Myocyte (in vitro differentiated cells): Measurements from ENCODE around the gene LIME1. TPM values are rescaled to one million over a fixed set of nuclear protein-coding genes. Genes with fewer than 3 reads are reported as not detected.

Experiments used
- DNase-seq: peaks from one replicate; pipeline ENCODE4 v3.0.0-alpha.2; 2012; ENCODE audit warnings: low read depth
- polyA plus RNA-seq: library from polyadenylated mRNA; unstranded; fragments of >200 nt; gene quantifications from one replicate; pipeline ENCODE4 v1.2.1, GENCODE V29; 2012; ENCODE audit warnings: missing spikeins
- total RNA-seq: library from RNA; depleted of rRNA; stranded (reverse); fragments of >200 nt; gene quantifications from 2 replicates; pipeline ENCODE4 v1.2.3, GENCODE V29; 2014

Gene LIME1, protein sequence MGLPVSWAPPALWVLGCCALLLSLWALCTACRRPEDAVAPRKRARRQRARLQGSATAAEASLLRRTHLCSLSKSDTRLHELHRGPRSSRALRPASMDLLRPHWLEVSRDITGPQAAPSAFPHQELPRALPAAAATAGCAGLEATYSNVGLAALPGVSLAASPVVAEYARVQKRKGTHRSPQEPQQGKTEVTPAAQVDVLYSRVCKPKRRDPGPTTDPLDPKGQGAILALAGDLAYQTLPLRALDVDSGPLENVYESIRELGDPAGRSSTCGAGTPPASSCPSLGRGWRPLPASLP
- 9.4 and 13.6 TPM in 2 replicates for total RNA-seq
- 4.7 TPM for polyA plus RNA-seq

DNA sequence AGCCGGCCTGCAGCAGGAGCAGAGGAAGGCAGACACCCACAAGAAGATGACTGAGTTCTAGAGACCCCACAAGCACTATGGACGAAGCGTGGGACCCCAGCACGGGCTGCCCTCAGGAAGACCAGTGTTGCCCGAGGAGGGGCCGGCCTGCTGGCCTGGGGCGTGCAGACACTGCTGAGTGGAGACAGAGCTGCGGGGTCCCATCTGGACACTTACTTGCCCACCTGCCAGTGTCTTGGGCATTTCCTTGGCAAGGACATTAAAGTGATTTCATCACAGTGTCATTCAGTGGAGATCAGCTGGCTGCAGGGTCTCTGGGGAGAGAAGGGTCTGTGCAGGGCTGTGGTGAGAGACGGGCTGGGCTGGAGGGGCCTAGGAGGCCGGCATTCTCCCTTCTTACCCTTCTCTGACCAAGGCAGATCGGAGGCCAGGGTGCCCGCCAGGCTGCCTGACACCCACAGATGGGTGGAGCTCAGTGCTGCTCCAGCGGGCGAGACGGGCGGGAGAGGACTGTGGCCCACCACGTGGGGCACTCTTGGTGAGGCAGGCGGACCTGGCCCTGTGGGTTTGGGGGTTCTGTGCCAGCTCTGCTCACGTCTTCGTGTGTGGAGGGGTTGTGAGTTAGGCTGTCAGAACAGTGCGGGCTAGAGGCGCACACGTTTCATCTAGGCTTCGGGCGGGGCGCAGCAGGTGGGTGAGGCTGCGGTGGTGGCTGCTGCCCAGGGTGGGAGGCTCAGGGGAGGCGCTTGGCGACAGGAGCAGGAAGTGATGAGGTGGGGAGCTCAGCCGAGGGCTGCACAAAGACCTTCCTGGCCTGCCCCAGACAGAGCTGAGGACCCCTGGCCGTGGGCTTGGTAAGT is at the start of gene LIME1:
TSS of gene LIME1 (plus strand) at position 806 of the 860 bp plus-strand sequence. CDS start 886 bp downstream, outside the sequence.
- DNase-seq, result peak; percentile 13

DNA sequence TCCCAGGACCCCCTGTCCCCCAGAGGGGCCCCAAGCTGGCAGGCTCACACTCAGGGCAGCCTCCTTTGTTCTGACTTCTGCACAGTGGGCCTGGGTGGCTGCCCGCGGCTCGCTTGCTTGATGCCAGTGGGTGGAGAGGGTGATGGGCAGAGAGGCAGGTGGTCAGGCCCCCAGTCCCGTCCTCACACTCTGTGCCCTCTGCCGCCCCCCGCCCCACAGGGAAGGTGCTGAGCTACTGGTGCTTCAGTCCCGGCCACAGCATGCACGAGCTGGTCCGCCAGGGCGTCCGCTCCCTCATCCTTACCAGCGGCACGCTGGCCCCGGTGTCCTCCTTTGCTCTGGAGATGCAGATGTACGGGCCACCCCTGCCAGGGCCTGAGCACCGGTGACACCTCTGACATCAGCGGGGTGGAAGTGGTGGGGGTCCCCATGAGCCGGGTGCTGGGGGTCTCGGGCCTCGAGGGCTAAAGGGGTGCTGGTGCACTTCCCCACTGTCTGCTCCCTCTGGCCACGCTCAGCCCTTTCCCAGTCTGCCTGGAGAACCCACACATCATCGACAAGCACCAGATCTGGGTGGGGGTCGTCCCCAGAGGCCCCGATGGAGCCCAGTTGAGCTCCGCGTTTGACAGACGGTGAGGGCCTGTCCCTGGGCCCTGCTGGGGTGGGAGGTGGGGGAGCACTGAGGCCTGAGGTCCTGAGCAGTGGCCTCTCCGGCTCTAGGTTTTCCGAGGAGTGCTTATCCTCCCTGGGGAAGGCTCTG is 48.9 kb upstream of the LIME1 start:
- no peak for DNase-seq

DNA sequence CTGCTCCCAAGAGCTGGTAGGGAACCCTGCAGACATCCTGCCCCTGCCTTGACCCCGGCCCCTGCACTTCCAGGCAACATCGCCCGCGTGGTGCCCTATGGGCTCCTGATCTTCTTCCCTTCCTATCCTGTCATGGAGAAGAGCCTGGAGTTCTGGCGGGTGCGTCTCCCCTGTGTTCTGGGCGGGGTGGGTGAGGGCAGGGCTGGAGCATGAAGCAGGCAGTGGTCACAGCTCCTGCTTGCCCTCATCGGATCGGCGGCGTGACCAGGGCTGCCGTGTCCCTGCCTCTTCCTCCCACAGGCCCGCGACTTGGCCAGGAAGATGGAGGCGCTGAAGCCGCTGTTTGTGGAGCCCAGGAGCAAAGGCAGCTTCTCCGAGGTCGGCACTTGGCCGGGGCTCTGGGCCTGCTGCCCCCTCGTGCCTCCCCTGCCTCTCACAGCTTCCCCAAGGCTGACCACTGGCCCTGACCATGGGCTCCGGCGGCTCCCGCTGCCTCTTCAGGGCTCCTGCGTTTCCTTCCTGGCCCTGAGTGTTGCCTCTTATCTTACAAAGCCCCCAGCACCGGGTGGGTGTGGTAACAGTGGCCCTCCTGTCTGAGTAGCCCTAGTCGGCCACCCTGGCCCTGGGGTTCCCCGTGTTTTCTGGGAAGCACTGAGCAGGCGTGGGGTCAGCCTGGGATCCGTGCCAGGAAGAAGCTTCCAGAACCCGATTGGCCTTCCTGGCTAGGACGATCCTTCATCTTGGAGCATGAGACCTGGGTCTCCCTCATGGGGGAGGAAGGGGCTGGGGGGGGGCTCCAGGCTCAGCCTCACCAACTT is 48.0 kb upstream of the LIME1 start:
- DNase-seq, result no peak

DNA sequence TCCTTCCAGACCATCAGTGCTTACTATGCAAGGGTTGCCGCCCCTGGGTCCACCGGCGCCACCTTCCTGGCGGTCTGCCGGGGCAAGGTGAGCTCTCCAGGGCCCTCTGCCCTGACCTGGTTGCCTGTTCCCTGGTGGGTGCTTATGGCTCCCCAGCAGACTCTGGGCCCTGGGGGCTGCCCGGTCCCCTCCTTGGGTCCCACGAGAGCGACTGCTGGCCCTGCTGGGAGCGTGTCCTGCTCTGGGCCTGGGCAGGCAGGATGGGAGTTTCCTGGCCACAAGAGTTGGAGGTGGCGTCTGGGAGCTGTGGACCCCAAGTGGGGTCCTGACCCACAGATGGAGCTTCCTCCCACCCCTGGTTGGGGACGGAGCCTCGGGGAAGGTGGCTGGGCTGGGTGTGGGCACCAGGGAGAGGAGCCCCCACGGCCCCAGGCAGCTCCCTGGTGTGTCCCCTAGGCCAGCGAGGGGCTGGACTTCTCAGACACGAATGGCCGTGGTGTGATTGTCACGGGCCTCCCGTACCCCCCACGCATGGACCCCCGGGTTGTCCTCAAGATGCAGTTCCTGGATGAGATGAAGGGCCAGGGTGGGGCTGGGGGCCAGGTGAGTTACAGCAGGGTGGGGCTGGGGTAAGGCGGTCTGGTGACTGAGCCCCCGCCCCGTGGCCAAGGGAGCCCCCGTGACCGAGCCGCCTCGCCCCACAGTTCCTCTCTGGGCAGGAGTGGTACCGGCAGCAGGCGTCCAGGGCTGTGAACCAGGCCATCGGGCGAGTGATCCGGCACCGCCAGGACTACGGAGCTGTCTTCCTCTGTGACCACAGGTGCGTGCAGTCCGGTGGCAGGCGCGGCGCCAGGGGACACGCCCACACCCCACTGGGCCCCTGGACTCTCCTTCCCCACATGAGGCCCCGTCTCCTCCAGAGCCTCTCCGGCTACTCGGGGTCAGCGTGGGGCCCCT is 47.1 kb upstream of the LIME1 start:
- no peak for DNase-seq

DNA sequence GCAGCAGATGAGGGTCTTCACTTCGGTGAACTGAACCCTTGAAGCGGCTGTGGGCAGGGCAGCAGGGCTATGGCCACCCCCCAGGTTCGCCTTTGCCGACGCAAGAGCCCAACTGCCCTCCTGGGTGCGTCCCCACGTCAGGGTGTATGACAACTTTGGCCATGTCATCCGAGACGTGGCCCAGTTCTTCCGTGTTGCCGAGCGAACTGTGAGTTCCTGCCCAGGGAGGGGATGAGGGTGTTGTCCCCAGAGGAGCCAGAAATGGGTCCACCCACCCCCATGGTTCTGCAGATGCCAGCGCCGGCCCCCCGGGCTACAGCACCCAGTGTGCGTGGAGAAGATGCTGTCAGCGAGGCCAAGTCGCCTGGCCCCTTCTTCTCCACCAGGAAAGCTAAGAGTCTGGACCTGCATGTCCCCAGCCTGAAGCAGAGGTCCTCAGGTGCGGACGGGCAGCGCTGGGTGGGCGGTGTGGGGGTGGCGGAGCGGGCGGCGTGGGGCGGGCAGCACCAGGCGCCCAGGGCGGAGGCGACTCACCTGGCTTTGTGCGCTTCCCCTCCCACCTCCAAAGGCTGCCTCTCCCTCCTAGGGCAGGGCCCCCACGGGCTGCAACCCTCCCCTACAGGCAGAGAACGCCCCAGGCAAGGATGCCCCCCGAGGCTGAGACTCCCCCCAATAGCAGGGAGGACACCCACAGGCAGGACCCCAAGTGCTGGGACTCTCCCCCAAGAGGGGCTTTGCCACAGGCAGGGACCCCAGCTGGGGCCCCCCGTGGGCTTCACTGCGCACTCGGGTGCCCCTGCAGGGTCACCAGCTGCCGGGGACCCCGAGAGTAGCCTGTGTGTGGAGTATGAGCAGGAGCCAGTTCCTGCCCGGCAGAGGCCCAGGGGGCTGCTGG is 46.2 kb upstream of the LIME1 start:
- DNase-seq, result no peak

DNA sequence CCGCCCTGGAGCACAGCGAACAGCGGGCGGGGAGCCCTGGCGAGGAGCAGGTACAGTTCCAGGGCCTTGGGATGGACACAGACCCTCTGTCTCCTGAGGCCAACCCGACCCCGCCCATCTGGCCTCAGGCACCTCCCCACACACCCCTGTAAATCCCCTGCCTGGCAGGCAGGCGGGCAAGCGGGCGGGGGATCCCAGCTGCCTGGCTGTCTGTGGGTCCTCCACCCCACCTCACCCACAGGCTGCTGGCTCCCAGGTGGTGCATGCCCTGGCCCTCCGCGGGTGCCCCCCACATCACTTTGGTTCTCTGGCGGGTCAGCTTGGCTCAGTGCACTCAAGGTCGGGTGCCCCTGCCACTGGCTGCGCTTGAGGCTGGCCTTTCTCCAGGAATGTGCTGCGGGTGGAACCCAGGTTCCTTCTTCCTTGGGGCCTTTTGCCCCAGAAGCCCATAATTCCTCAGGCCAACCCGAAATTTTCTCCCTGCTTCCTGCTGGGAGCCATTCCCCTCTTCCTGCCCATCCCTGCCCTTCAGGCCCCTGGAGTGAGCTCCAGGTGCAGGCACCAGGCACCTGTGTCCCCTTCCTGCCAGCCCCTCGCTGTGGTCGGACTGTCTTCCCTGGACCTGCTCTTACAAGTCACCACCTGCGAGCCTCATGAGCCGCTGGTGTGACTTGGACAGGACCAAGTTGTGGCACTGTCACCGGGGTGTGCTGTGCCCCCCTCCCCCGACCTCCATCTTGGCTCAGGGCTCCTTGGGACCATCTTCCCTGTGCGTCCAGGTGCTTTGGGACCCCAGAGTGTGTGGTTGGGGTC is 45.4 kb upstream of the LIME1 start:
- peak; percentile 42 for DNase-seq

DNA sequence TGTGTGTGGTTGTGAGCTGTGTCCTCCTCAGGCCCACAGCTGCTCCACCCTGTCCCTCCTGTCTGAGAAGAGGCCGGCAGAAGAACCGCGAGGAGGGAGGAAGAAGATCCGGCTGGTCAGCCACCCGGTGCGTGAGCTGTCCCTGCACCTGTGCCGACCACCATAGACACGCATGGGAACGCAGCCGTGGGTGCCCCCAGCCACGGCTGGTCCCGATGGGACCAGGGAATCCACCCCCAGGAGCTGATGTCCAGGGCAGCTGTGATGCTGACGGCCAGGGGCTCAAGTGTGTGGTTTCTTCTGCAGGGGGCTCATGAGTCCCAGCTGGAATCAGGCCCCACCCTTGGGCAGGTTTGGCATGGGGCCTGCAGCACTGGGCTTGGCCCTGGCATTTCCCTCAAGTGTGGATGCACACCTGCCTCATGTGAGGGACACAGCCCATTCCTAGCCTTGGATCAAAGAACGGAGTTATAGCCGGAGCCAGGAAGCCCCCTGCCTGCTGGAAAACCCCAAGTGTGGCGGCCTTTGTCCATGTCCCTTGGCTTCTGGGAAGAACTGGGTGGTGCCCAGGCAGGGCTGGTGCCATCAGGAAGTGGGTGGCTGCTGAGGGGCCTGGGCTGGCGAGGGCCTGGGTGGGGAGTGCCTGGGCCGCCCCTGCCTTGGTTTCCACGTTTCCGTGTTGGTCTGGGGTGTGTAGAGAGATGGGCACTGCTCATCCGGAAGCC is 44.6 kb upstream of the LIME1 start:
- DNase-seq, result peak; percentile 85

DNA sequence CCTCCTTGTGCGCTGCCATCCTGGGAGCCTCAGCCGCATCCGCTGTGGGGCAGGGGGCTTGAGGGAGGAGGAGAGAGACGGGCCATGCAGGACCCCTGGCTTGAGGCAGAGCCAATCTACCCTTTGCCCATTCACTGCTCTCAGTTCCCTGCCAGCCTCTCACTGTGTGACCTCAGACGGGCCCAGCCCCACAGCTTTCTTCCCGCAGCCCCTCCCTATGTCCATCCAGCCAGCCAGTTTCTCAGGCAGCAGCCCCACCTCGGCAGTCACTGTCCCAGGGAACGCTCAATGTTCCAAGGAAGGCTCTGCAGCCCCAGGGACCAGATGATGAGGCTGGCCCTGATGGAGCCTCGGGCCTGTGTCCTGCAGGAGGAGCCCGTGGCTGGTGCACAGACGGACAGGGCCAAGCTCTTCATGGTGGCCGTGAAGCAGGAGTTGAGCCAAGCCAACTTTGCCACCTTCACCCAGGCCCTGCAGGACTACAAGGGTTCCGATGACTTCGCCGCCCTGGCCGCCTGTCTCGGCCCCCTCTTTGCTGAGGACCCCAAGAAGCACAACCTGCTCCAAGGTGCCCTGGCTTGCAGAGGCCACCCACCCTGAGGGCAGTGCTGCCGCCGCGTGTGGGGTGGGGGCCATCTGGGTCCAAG is 43.9 kb upstream of the LIME1 start:
- DNase-seq, result peak; percentile 66

DNA sequence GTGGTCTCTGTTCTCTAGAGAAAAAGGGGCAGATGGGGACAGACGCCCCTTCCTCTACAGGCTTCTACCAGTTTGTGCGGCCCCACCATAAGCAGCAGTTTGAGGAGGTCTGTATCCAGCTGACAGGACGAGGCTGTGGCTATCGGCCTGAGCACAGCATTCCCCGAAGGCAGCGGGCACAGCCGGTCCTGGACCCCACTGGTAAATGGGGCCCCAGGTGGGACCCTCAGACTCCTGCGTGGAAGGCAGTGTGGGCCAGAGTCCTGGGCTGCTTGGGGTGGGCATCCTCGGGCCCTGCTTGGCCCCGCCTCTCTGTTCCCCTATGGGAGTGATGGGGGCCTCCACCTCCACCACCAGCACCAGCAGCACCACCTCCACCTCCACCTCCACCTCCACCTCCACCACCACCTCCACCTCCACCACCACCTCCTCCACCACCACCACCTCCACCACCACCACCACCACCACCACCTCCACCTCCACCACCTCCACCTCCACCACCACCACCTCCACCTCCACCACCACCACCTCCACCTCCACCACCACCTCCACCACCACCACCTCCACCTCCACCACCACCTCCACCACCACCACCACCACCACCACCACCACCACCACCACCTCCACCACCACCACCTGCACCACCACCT is 43.3 kb upstream of the LIME1 start:
- DNase-seq, result no peak

DNA sequence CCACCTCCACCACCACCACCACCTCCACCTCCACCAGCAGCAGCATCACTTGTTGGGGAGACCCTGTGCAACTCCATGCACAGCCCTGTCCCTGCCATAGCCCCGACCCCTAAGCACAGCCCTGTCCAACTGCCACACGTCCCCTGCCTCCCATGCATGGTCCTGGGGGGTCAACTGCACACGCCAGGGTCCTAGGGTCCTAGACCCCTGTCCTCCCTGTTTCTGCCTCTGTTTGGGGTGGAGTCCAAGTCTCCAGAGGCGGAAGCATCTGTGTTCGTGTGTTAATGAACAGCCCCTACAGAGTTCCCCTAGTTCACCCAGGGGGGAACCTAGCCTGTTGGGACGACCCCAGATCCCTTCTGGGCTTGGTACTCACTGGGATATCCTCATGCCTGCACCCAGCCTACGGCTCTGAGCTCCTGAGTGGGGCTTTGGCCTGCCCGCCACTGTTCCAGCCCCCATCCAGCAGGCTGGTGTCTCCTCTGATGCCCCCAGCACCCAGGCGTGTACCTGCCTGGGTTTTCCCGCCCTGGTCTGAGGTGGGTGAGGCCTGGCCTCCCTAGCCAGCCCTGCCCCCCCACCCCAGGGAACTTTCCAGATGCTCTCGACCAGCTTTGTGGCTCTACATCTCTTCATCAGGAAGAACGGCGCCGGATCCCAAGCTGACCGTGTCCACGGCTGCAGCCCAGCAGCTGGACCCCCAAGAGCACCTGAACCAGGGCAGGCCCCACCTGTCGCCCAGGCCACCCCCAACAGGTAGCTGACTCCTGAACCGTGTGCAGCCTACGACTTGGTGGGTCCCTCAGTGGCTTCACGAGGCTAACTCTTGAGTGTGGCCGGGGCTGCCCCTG is 42.5 kb upstream of the LIME1 start:
- no peak for DNase-seq

DNA sequence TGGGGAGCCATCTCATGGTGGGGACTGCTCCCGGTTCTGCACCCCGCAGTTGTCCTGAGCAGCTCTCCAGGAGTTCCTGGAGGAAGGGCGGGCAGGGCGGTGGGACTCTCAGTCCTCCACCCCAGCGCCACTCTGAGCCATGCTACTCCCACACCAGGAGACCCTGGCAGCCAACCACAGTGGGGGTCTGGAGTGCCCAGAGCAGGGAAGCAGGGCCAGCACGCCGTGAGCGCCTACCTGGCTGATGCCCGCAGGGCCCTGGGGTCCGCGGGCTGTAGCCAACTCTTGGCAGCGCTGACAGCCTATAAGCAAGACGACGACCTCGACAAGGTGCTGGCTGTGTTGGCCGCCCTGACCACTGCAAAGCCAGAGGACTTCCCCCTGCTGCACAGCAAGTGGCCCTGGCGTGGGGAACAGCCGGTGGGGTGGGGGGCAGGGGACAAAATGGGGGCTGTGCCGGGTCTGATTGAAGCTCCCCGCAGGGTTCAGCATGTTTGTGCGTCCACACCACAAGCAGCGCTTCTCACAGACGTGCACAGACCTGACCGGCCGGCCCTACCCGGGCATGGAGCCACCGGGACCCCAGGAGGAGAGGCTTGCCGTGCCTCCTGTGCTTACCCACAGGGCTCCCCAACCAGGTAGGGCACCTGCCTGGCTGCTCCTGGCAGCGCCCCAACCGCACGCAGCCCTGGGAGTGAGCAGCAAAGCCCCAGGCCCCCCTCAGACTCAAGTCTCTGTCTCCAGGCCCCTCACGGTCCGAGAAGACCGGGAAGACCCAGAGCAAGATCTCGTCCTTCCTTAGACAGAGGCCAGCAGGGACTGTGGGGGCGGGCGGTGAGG is 41.7 kb upstream of the LIME1 start:
- no peak for DNase-seq

DNA sequence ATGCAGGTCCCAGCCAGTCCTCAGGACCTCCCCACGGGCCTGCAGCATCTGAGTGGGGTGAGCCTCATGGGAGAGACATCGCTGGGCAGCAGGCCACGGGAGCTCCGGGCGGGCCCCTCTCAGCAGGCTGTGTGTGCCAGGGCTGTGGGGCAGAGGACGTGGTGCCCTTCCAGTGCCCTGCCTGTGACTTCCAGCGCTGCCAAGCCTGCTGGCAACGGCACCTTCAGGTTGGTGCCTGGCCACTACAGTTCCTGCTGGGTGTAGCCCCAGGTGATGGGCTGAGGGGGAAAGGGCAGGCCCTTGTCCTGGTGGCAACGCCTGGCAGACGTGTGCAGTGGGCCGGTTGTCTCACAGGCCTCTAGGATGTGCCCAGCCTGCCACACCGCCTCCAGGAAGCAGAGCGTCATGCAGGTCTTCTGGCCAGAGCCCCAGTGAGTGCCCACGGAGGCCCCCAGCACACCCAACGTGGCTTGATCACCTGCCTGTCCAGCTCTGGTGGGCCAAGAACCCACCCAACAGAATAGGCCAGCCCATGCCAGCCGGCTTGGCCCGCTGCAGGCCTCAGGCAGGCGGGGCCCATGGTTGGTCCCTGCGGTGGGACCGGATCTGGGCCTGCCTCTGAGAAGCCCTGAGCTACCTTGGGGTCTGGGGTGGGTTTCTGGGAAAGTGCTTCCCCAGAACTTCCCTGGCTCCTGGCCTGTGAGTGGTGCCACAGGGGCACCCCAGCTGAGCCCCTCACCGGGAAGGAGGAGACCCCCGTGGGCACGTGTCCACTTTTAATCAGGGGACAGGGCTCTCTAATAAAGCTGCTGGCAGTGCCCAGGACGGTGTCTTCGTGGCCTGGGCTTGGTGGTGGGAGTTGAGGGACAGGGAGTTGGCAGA is 40.8 kb upstream of the LIME1 start:
- no peak for DNase-seq

DNA sequence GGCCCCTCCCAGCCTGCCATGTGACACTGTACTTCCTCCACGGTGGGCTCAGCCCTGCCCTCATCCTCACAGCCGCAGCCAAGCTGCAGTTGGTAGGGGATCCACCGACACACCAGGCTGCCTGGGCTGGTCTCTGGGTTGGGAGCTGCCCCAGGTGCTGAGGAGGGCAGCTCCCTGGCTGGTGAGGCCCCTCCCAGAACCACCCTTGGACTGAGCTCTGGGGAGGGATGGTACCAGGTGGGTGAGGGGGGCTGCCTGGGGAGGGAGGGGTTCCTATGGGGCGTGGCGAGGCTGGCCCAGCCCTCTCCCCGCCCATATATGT is 40.2 kb upstream of the LIME1 start:
- no peak for DNase-seq
